NT2/D1 (cell line): ENCODE measurements around the gene ATXN2L.

Source experiments
- DNase-seq: peaks from one replicate; pipeline ENCODE4 v3.0.0-alpha.2; 2011; ENCODE audit warnings: low read depth, low spot score
- H3K27me3 ChIP-seq: 2 replicates; pipeline ENCODE4 v1.6.0; 2011; ENCODE audit warnings: mild to moderate bottlenecking; ENCODE audit not compliant: insufficient read length, insufficient read depth
- H3K36me3 ChIP-seq: 2 replicates; pipeline ENCODE4 v1.6.1; 2011; ENCODE audit warnings: mild to moderate bottlenecking, low read length, mixed read lengths; ENCODE audit not compliant: insufficient read depth, insufficient read length
- H3K4me1 ChIP-seq: 2 replicates; pipeline ENCODE4 v1.5.1; 2011; ENCODE audit not compliant: insufficient read depth, insufficient read length
- H3K4me3 ChIP-seq: 2 replicates; pipeline ENCODE4 v1.5.1; 2011; ENCODE audit warnings: low read depth; ENCODE audit not compliant: insufficient read length
- H3K9ac ChIP-seq: 2 replicates; pipeline ENCODE4 v1.6.0; 2011; ENCODE audit warnings: low read depth; ENCODE audit not compliant: insufficient read length
- H3K9me3 ChIP-seq: 2 replicates; pipeline ENCODE4 v1.5.1; 2011; ENCODE audit warnings: mild to moderate bottlenecking, low read length; ENCODE audit not compliant: insufficient read depth
- SUZ12 ChIP-seq: IDR thresholded peaks from 2 replicates; pipeline ENCODE4 v1.6.1; 2011; ENCODE audit not compliant: insufficient read length, insufficient read depth; ENCODE audit errors: extremely low read depth
- YY1 ChIP-seq: IDR thresholded peaks from 2 replicates; pipeline ENCODE4 v1.6.1; 2011; ENCODE audit not compliant: insufficient read length, insufficient read depth
- ZNF274 ChIP-seq: IDR thresholded peaks from 2 replicates; pipeline ENCODE4 v1.6.1; 2011; ENCODE audit warnings: mild to moderate bottlenecking, low read depth, low read length

Gene ATXN2L

GRCh38 chr16:28884045-28884444 lies 61.2 kb downstream of the ATXN2L start:
- H3K4me3 ChIP-seq = no peak overlapping the region
- H3K27me3 ChIP-seq = peaks cover 9% of the 10 kb centered on the region
- no peaks in the 10 kb centered on the region for H3K9me3 ChIP-seq
- peaks cover 24% of the 10 kb centered on the region for H3K4me1 ChIP-seq
- peaks cover 4% of the 10 kb centered on the region for H3K36me3 ChIP-seq
- no peak overlapping the region for H3K9ac ChIP-seq
- TF ChIP-seq SUZ12 (no peak), ZNF274 (no peak), YY1 (no peak)
- no peak for DNase-seq
